AG04449 (cell line): ENCODE measurements around the gene NAALAD2.
"Not testable (repeated sequence)": the region's sequence is repeated elsewhere in the genome, so short reads cannot be mapped to it uniquely, and the experiment has no call there.

Experiments used
- CTCF ChIA-PET: fragments of 350-600 bp; formaldehyde crosslinking; extraction: SDS; loops from one replicate; lab custom pipeline; 2021; ENCODE audit warnings: antibody characterized with exemption; lab: Yijun Ruan, JAX
- POLR2A ChIA-PET: fragments of 400-600, 350-600 bp; formaldehyde crosslinking; extraction: SDS; loops from one replicate; lab custom pipeline; 2020; ENCODE audit warnings: antibody characterized with exemption, inconsistent platforms; lab: Yijun Ruan, JAX
- DNase-seq: peaks from one replicate; pipeline ENCODE4 v3.0.0-alpha.2; 2010; ENCODE audit warnings: low read depth, low spot score
- H3K4me3 ChIP-seq: 2 replicates; pipeline ENCODE4 v1.5.1; 2011; ENCODE audit warnings: low read depth, mild to moderate bottlenecking, control low read depth, low read length
- CTCF ChIP-seq: IDR thresholded peaks from one replicate; pipeline ENCODE4 v1.5.1; 2011; ENCODE audit warnings: mild to moderate bottlenecking, moderate library complexity, low read length, control low read depth, inconsistent platforms; ENCODE audit not compliant: insufficient read depth; ENCODE audit errors: missing control alignments

The NAALAD2 gene

GRCh38 chr11:90134478-90135003, at the start of gene NAALAD2:
Gene NAALAD2, plus strand, starts transcription at chr11:90134663. Its CDS starts 96 bp downstream, at chr11:90134759.
- TF ChIP-seq CTCF, result no peak
- CTCF ChIA-PET, result no interaction called here
- no peak for DNase-seq
- POLR2A ChIA-PET, result no interaction called here
- peak within 1 kb of the TSS; percentile 56 for H3K4me3 ChIP-seq

GRCh38 chr11:90085650-90086049, 48.8 kb upstream of the NAALAD2 start, which contains the start of gene UBTFL1:
Gene UBTFL1, plus strand, starts transcription at chr11:90085950. Its CDS starts 0 bp downstream, at chr11:90085950.
- POLR2A ChIA-PET, H3K4me3 ChIP-seq, DNase-seq, CTCF ChIA-PET: not testable (repeated sequence)

- H3K4me3 ChIP-seq, DNase-seq, POLR2A ChIA-PET, CTCF ChIA-PET: not testable (repeated sequence)
Measured at GRCh38 chr11:90088731-90089130, 45.7 kb upstream of the NAALAD2 start.

GRCh38 chr11:90095230-90095924, 39.1 kb upstream of the NAALAD2 start:
- H3K4me3 ChIP-seq, DNase-seq, CTCF ChIA-PET, POLR2A ChIA-PET: not testable (repeated sequence)

- CTCF ChIA-PET, POLR2A ChIA-PET, H3K4me3 ChIP-seq, DNase-seq: not testable (repeated sequence)
Measured at GRCh38 chr11:90098261-90098660, 36.2 kb upstream of the NAALAD2 start.

GRCh38 chr11:90100431-90100830, 34.0 kb upstream of the NAALAD2 start:
- H3K4me3 ChIP-seq, result no peak overlapping the region
- ChIA-PET POLR2A (no interaction called here), CTCF (no interaction called here)
- DNase-seq, result no peak
- no peak for TF ChIP-seq CTCF

GRCh38 chr11:90113541-90113940, 20.9 kb upstream of the NAALAD2 start:
- no peak for TF ChIP-seq CTCF
- POLR2A ChIA-PET, result no interaction called here
- no peak overlapping the region for H3K4me3 ChIP-seq
- CTCF ChIA-PET, result interaction anchor here (0.8 kb wide), 1 partner anchor 489 kb away, joined by 3 read pairs; no protein-coding TSS in a partner anchor
- DNase-seq, result no peak

GRCh38 chr11:90120191-90120590, 14.3 kb upstream of the NAALAD2 start:
- ChIA-PET POLR2A (no interaction called here), CTCF (no interaction called here)
- no peak for TF ChIP-seq CTCF
- no peak for DNase-seq
- no peak overlapping the region for H3K4me3 ChIP-seq
